Peyer's patch (tissue), 4 donors: ENCODE results near the gene MARCHF9.

Experiments used
- POLR2A ChIP-seq, 2 donors: fragments of 450-650 bp; IDR thresholded peaks; one replicate each; pipeline ENCODE4 v1.5.1; 2017; ENCODE audit warnings: antibody characterized with exemption in 2 of 2, mild to moderate bottlenecking in 2 of 2, moderate library complexity in 2 of 2
- TF ChIP-seq, protein P1 (sequence below), 6 experiments: fragments of 450-650 bp in 4 of 6; fragments of 200-600 bp in 2 of 6; sonication (generic) in 1 of 6; IDR thresholded peaks; one replicate each; pipeline ENCODE4 v1.5.1; 2017 to 2019; ENCODE audit warnings: antibody characterized with exemption in 6 of 6, mild to moderate bottlenecking in 3 of 6, moderate library complexity in 1 of 6

DNA sequence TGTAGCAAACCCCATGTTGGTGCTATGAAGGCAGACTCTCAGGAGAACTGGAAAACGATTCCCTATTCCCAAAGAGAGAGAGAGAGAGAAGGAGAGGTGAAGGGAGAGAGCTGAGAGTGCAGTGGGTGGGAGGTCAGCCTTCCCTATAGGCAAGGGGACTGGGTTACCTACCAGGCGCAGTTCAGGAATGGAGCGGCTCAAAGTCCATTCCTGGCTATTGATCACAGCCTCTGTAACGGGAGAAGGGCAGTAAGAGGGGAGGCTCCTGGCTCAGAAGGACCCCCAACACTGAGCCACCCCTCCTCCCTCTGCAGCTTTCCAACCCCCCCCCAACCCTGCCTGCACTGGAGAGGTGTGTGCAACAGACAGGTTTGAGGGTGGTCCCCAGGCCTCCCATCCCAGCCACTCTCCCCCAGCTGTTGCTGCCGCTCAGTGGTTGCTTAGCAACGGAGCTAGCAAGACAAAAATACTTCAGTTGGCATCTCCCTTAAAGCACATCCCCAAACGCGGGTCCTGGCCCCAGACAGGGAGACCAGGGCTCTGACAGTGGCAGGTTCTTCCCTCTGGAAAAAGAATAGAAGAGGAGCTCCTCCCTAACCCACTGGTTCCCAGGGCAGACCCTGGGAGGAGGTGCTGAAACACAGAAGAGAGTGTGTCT, 19.6 kb upstream of the MARCHF9 start:
- TF ChIP-seq, protein P1, sequence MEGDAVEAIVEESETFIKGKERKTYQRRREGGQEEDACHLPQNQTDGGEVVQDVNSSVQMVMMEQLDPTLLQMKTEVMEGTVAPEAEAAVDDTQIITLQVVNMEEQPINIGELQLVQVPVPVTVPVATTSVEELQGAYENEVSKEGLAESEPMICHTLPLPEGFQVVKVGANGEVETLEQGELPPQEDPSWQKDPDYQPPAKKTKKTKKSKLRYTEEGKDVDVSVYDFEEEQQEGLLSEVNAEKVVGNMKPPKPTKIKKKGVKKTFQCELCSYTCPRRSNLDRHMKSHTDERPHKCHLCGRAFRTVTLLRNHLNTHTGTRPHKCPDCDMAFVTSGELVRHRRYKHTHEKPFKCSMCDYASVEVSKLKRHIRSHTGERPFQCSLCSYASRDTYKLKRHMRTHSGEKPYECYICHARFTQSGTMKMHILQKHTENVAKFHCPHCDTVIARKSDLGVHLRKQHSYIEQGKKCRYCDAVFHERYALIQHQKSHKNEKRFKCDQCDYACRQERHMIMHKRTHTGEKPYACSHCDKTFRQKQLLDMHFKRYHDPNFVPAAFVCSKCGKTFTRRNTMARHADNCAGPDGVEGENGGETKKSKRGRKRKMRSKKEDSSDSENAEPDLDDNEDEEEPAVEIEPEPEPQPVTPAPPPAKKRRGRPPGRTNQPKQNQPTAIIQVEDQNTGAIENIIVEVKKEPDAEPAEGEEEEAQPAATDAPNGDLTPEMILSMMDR (IDR thresholded peaks at IDR 0.05) = no peak
- TF ChIP-seq POLR2A (IDR thresholded peaks at IDR 0.05) = no peak
